Measurements from ENCODE around the gene GALK1.

GALK1 gene

GRCh38 chr17:75720656-75721462 is 44.1 kb downstream of the GALK1 start, which contains the start of gene ITGB4:
TSS of gene ITGB4 (plus strand) at chr17:75721459. CDS start at chr17:75724704, 3,245 bp downstream.
- peak; percentile 57 for DNase-seq
- in situ Hi-C loops (cut with HindIII; ENCODE audit: low pct_ligation_motif_present, low pct_unique_long_range_greater_than_20kb, low sequenced_read_pairs): no loop called here

- in situ Hi-C loops (cut with HindIII; ENCODE audit: low pct_ligation_motif_present, low pct_unique_long_range_greater_than_20kb, low sequenced_read_pairs): no loop called here
- DNase-seq: no peak
Observed at GRCh38 chr17:75719732-75720131, 45.3 kb downstream of the GALK1 start.

DNA sequence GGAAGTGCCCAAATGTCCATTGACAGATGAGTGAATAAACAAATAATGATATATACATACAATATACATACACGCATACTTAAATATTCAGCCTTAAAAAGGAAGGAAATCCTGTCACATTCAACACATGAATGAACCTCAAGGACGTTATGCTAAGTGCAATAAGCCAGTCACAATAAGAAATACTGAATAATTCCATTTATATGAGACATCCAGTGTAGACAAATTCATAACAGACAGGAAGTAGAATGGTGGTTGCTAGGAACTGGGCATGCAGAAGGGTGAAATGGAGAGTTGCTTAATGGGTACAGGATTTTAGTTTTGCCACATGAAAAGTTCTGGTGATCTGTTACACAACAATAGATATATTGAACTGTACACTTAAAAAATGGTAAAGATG is 52.5 kb downstream of the GALK1 start:
- no peak for DNase-seq
- in situ Hi-C loops (cut with HindIII; ENCODE audit: low pct_ligation_motif_present, low pct_unique_long_range_greater_than_20kb, low sequenced_read_pairs): no loop called here
